ENCODE results near the gene WDR12.

DNA sequence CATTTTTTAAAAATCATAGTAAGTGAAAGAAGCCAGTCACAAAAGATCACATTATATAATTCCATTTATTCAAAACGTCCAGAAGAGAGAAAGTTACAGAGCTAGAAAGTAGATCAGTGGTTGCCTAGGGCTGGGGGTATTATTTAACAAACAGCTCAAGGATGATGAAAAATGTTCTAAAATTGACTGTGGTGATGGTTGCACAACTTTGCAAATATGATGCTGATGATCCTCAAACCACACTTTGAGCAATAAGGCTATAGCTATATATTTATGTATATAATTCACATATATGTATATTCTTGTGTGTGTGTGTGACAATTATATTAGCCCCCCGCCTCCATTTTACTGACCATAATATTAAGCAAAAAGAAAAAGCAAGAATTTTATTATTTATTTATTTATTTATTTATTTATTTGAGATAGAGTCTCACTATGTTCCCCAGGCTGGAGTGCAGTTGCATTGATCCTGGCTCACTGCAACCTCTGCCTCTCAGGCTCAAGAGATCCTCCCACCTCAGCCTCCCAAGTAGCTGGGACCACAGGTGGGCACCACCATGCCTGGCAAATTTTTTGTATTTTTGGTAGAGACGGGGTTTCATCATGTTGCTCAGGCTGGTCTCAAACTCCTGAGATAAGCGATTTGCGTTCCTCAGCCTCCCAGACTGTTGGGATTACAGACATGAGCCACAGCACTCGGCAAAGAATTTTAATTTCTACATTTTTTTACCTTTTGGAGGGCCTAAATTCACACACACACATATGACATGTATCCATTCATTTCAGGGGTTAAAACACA lies 1.9 kb downstream of the WDR12 start:
- TF ChIP-seq CTCF (IDR thresholded peaks at IDR 0.05) (no peak), POLR2A (IDR thresholded peaks at IDR 0.05) (no peak)
